ENCODE results near the gene MRPL32.

The MRPL32 gene

GRCh38 chr7:42931834-42932651 lies at the start of gene MRPL32, which contains the start of gene PSMA2:
Gene MRPL32 (plus strand): TSS chr7:42932376. CDS start chr7:42932387, 11 bp downstream.
Gene PSMA2 (minus strand): TSS chr7:42932174. CDS start chr7:42932158, 16 bp downstream.
- TF ChIP-seq REST (IDR thresholded peaks at IDR 0.05; ENCODE audit: low read depth) = no peak
- TF ChIP-seq CREB1 (IDR thresholded peaks at IDR 0.05; ENCODE audit: low read depth) = no peak
- TF ChIP-seq MAX (IDR thresholded peaks at IDR 0.05) = peak; percentile 72
- TF ChIP-seq FOXM1 (IDR thresholded peaks at IDR 0.05; ENCODE audit: borderline replicate concordance, low read depth) = no peak
- peak; percentile 22; the same call in 1 of the 2 replicates for TF ChIP-seq NFIC (IDR thresholded peaks at IDR 0.05)
- peak; percentile 95 for TF ChIP-seq YY1 (IDR thresholded peaks at IDR 0.05; ENCODE audit: low read depth)
- peak; percentile 15; the same call in 1 of the 2 replicates for TF ChIP-seq TEAD4 (IDR thresholded peaks at IDR 0.05)
- no peak for TF ChIP-seq ZBTB7A (IDR thresholded peaks at IDR 0.05; ENCODE audit: low read depth)
- TF ChIP-seq EP300 (IDR thresholded peaks at IDR 0.05; ENCODE audit: borderline replicate concordance) = no peak
- TF ChIP-seq CEBPB (IDR thresholded peaks at IDR 0.05) = 0 out of 2 replicates have a peak, but pooled peaks have one; percentile 2
- no peak for TF ChIP-seq EGR1 (IDR thresholded peaks at IDR 0.05)
- peak; percentile 99 for TF ChIP-seq TAF1 (IDR thresholded peaks at IDR 0.05; ENCODE audit: low read depth)
- no peak for TF ChIP-seq TCF12 (IDR thresholded peaks at IDR 0.05; ENCODE audit: low read depth)
- TF ChIP-seq RAD21 (IDR thresholded peaks at IDR 0.05; ENCODE audit: low read depth) = no peak
- TF ChIP-seq USF1 (IDR thresholded peaks at IDR 0.05) = no peak

GRCh38 chr7:42883950-42884349 lies 48.2 kb upstream of the MRPL32 start:
- TF ChIP-seq YY1 (IDR thresholded peaks at IDR 0.05; ENCODE audit: low read depth) (no peak), EP300 (IDR thresholded peaks at IDR 0.05; ENCODE audit: borderline replicate concordance) (peak; percentile 19; the same call in 1 of the 2 replicates), FOXM1 (IDR thresholded peaks at IDR 0.05; ENCODE audit: borderline replicate concordance, low read depth) (no peak), RAD21 (IDR thresholded peaks at IDR 0.05; ENCODE audit: low read depth) (no peak), MAX (IDR thresholded peaks at IDR 0.05) (no peak), TAF1 (IDR thresholded peaks at IDR 0.05; ENCODE audit: low read depth) (no peak), EGR1 (IDR thresholded peaks at IDR 0.05) (no peak), TCF12 (IDR thresholded peaks at IDR 0.05; ENCODE audit: low read depth) (peak; percentile 77), USF1 (IDR thresholded peaks at IDR 0.05) (0 out of 2 replicates have a peak, but pooled peaks have one; percentile 9), NFIC (IDR thresholded peaks at IDR 0.05) (peak; percentile 49), CREB1 (IDR thresholded peaks at IDR 0.05; ENCODE audit: low read depth) (no peak), REST (IDR thresholded peaks at IDR 0.05; ENCODE audit: low read depth) (no peak), TEAD4 (IDR thresholded peaks at IDR 0.05) (0 out of 2 replicates have a peak, but pooled peaks have one; percentile 50), ZBTB7A (IDR thresholded peaks at IDR 0.05; ENCODE audit: low read depth) (no peak), CEBPB (IDR thresholded peaks at IDR 0.05) (peak; percentile 78)

- TF ChIP-seq TEAD4 (IDR thresholded peaks at IDR 0.05) = no peak
- TF ChIP-seq RAD21 (IDR thresholded peaks at IDR 0.05; ENCODE audit: low read depth) = peak; percentile 37
Observed at GRCh38 chr7:42886129-42886528, 46.0 kb upstream of the MRPL32 start.

- TF ChIP-seq EP300 (IDR thresholded peaks at IDR 0.05; ENCODE audit: borderline replicate concordance) (no peak), YY1 (IDR thresholded peaks at IDR 0.05; ENCODE audit: low read depth) (no peak), TAF1 (IDR thresholded peaks at IDR 0.05; ENCODE audit: low read depth) (no peak), TCF12 (IDR thresholded peaks at IDR 0.05; ENCODE audit: low read depth) (no peak), CREB1 (IDR thresholded peaks at IDR 0.05; ENCODE audit: low read depth) (no peak), ZBTB7A (IDR thresholded peaks at IDR 0.05; ENCODE audit: low read depth) (no peak), TEAD4 (IDR thresholded peaks at IDR 0.05) (no peak), REST (IDR thresholded peaks at IDR 0.05; ENCODE audit: low read depth) (no peak), FOXM1 (IDR thresholded peaks at IDR 0.05; ENCODE audit: borderline replicate concordance, low read depth) (no peak), CEBPB (IDR thresholded peaks at IDR 0.05) (no peak)
Observed at GRCh38 chr7:42886893-42887505, 45.2 kb upstream of the MRPL32 start.
